Peyer's patch (tissue), 4 donors: ENCODE measurements around the gene RO60.

ENCODE experiments used
- CTCF ChIP-seq, 6 experiments: fragments of 450-650 bp in 4 of 6; fragments of 200-600 bp in 2 of 6; sonication (generic) in 1 of 6; IDR thresholded peaks; one replicate each; pipeline ENCODE4 v1.5.1; 2017 to 2019; ENCODE audit warnings: antibody characterized with exemption in 6 of 6, mild to moderate bottlenecking in 3 of 6, moderate library complexity in 1 of 6
- POLR2A ChIP-seq, 2 donors: fragments of 450-650 bp; IDR thresholded peaks; one replicate each; pipeline ENCODE4 v1.5.1; 2017; ENCODE audit warnings: antibody characterized with exemption in 2 of 2, mild to moderate bottlenecking in 2 of 2, moderate library complexity in 2 of 2

- TF ChIP-seq CTCF (IDR thresholded peaks at IDR 0.05), result no peak
- TF ChIP-seq POLR2A (IDR thresholded peaks at IDR 0.05), result no peak
These were observed 44.5 kb downstream of the RO60 start for GRCh38 chr1:193103759-193104501.
